Activated CD4-positive, CD25-positive, alpha-beta regulatory T cell (primary cell): ENCODE data around the gene FANK1.
"Not testable (repeated sequence)": the region's sequence is repeated elsewhere in the genome, so short reads cannot be mapped to it uniquely, and the experiment has no call there.

Experiments
- DNase-seq, 4 experiments: peaks; one replicate each; lab custom pipeline; 2025; lab: John Stamatoyannopoulos, UW

FANK1 gene

GRCh38 chr10:125889441-125889840 lies 6.9 kb upstream of the FANK1 start:
- not testable (repeated sequence) for DNase-seq

- DNase-seq = not testable (repeated sequence)
Observed at GRCh38 chr10:125892402-125892801, 4.0 kb upstream of the FANK1 start.

DNA sequence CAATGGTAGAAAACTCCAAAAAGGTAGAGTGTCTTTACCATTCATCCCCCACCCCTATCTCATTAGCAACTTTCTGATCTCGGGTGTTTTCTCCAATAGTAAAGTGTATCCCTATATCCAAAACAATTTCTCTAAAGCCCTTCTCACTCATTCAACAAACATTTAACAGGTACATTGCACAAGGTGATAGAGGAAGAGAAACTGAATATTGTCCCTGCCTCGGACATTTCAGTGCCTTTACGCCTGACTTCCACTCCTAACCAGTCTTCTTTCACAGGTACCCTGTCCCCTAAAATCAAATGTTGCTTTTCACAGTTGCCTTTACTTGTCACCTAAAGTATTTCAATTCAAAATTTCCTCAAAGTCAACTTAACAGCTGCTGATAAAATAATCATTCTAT lies 2.2 kb upstream of the FANK1 start:
- DNase-seq = not testable (repeated sequence)

- peak in 3 of 4 experiments; percentile 6 to 20 (median 12) for DNase-seq
Observed at GRCh38 chr10:125895130-125896087, 955 bp upstream of the FANK1 start.

- DNase-seq = not testable (repeated sequence)
Observed at GRCh38 chr10:125897317-125897716, 953 bp downstream of the FANK1 start.

DNA sequence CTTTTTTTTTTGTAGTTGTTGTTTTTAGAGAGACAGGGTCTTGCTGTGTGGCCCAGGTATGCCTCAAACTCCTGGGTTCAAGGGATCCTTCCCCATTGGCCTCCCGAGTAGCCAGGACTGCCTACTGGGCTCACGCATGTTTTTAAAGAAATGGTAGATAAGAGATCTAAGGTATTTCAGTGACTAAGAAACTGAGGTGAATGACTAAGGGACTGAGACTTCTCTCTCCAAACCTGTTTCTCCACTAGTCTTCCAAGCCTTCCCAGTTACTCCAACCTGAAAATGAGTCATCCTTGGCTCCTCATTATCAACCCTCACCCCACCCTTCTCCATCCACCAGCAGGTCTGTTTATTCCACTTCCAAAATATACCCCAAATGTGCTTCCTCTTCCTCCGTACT lies 4.6 kb downstream of the FANK1 start:
- not testable (repeated sequence) for DNase-seq

DNA sequence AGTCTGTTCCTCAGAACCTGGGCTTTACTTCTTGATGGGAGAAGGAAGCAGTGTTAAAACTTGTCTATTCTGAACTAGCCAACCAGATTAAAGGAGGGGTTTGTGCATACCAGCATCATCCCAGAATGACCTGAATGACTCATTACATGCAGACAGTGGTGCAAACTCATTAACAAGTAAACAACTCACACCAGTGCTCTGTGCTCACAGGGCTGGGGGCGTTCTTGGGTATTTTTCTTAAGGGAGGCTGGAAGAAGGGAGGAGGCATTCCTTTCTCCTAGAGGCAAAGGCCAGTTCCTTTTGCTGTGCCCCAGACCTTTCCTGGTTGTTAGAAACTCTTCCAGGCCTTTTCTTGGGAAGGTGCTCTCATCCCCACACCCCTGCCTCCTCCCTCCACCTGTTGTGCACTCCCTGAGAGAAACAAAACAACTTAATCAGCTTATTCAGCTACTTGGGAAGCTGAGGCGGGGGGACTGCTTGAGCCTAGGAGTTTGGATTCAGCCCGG lies 6.8 kb downstream of the FANK1 start:
- DNase-seq = peak in 1 of 4 experiments; percentile 2

DNA sequence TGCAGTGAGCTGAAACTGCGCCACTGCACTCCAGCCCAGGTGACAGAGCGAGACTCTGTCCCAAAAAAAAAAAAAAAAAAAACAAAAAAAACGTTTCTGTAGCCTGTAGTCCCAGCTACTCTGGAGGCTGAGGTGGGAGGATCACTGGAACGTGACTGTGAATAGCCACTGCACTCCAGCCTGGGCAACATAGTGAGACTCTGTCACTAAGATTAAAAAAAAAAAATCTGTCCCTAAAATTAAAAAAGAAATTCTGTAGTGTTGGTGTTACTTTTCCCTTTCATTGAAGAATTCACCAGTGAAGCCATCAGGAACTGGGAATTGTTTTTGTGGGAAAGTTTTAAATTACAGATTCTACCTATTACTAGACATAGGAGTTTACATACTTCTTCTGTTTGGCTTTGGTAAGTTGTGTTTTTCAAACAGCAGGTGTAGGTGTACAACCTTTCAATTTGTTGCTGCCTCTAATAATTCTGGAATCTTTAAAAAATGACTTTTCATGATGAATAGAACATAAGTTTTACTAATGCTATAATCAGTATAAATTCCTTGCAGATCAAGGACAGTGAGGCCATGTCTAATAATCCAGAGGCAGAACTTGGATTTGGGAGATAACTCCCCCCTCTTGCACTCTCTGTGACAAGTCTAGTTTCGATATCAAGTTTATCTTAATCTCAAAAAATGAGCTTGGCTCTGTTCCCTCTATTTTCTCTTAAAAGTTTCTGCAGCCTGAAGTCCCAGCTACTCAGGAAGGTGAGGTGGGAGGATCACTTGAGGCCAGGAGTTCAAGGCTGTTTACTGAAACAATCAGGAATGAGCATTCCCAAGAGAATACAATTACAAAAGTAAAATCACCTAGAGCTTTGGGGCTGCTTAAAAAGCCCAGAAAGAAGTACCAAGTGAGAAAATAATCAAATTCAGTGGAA lies 9.0 kb downstream of the FANK1 start:
- not testable (repeated sequence) for DNase-seq

GRCh38 chr10:125907598-125907997 lies 11.2 kb downstream of the FANK1 start:
- DNase-seq = not testable (repeated sequence)

- not testable (repeated sequence) for DNase-seq
Observed at GRCh38 chr10:125908813-125909212, 12.4 kb downstream of the FANK1 start.

GRCh38 chr10:125909491-125909890 lies 13.1 kb downstream of the FANK1 start:
- not testable (repeated sequence) for DNase-seq

DNA sequence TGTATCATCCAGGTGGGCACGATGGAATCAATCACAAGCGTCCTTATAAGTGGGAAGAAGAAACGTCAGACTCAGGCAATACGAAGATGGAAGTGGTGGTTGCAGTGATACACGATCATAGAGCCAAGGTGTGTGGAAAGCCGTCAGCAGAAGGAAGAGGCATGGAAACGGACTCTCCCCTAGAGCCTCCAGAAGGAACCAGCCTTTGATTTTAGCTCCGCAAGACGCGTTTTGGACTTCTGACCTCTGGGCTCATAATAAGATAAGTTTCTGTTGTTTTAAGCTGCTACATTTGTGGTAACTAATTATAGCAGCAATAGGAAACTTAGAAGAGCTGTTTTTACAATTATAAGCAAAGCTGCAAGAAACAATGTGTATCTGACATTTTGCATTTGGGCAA lies 14.8 kb downstream of the FANK1 start:
- no peak for DNase-seq

DNA sequence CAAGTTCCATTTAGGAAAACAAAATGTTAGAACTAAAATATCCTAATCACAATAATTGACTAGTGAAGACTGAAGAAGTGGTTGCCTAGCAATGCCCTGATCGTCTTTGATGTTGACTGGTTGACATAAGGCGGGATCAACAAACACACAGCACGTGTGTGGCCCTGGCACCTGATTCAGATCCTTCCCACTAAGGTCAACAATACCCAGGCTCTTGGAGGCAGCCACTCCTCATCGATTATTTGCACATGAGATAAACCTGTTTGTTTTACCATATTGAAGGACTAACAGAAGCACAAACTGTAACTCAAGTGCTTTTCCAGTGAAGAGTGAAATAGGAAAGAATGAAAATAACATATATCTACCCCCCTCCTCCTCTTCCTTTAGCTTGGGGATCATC lies 15.6 kb downstream of the FANK1 start:
- DNase-seq = no peak

DNA sequence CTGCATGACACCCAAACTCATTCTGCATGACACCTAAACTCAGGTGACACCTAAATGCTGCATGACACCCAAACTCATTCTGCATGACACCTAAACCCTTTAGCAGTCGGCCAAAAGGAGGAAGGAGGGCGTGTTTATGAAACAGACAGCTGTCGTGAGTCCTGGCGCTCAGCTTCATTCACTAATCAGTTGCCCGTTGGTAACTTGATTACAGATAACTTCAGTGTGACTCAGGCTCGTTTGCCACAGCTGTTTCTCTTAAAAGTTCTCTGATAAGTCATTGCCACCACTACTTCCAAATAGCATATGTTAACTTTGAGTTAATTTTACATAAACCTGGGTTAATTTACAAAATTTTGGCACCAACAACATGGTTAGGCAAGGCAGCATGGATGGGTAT lies 16.9 kb downstream of the FANK1 start:
- not testable (repeated sequence) for DNase-seq

DNA sequence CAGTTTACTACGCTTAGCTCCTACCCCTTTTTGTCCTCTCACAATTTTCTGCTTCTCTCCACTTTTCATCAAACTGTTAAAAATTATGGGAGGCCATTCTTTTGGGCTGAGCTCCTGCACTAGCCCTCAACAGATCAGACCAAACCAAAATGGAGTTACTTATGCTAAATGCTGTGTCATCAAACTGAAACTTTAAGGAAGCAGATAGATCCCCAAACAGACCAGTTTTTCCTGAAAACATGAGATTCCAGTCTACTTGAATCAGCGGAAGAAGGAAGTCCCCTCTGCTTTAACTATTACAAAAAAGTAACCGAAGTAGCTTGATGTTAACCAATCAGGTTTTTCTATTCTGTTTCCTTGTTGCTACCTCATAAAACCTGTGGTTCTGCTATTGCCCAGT lies 20.6 kb downstream of the FANK1 start:
- no peak for DNase-seq

GRCh38 chr10:125917704-125918361 lies 21.5 kb downstream of the FANK1 start:
- not testable (repeated sequence) for DNase-seq

DNA sequence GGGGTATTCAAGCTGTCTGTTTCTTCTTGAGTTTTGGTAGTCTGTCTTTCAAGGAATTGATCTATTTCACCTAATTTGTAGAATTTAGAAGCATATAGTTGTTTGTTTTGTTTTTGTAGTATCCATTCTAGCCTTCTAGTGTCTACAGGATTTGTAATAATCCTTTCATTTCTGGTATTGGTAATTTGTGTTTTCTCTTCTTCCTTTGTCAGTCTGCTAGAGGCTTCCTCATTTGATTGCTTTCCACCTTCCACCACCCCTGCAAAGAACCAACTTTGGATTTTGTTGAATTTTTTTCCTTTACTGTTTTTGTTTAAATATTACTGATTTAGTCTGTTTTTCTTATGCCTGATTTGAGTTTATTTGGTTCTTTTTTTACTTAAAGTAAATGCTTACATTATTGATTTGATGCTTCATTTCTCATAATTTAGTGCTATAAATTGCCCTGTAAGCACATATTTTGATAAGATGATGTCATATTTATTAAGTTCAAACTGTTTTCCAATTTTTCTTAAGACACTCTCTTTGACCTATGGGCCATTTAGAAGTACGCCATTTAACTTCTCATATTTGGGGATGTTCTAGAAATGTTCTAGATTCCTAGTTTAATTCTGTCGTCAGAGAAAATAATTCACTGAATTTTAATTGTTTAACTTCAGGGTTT lies 25.4 kb downstream of the FANK1 start:
- not testable (repeated sequence) for DNase-seq

GRCh38 chr10:125925262-125925834 lies 29.0 kb downstream of the FANK1 start:
- DNase-seq = no peak

DNA sequence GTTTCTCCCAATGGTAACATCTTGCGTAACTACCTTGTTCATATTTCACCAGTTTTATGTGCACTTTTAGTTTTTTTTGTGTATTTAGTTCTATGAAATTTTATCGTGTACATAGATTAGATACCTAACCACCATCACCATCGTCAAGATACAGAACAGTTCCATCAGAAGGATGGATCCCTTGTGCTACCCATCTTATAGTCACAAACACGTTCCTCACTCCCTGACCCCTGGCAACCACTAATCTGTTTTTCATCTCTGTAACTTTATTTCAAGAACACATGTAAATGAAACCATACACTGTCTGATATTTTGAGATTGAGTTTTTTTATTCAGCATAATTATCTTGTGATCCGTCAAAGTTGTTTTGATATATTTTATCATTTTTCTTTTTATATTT lies 29.9 kb downstream of the FANK1 start:
- DNase-seq = no peak

- DNase-seq = not testable (repeated sequence)
Observed at GRCh38 chr10:125927265-125927664, 30.9 kb downstream of the FANK1 start.
